ENCODE data around the gene GFAP.
"Not testable (repeated sequence)": the region's sequence is repeated elsewhere in the genome, so short reads cannot be mapped to it uniquely, and the experiment has no call there.

Gene GFAP

DNA sequence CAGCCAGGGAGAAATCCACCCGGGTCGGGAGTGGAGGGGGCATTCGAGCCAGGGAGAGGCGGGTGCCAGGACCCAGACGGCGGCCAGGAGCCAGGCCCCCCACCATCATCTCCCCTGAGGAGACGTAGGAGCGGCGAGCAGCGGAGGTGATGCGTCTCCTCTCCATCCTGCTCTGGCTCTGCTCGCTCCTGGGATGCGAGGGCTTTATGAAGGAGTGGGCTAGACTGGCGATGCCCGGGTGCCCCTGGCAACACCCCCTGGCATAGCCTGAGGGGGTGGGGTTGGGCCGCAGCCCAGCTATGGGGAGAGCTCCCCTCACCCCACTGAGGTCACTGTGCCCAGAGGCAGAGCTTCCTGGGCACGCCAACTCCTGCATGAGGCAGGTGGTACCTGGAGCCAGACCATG is at the start of gene GFAP:
GFAP (minus strand) TSS at position 180 of the 406 bp plus-strand sequence; CDS start at position 166, 14 bp downstream.
- no peak for DNase-seq

DNA sequence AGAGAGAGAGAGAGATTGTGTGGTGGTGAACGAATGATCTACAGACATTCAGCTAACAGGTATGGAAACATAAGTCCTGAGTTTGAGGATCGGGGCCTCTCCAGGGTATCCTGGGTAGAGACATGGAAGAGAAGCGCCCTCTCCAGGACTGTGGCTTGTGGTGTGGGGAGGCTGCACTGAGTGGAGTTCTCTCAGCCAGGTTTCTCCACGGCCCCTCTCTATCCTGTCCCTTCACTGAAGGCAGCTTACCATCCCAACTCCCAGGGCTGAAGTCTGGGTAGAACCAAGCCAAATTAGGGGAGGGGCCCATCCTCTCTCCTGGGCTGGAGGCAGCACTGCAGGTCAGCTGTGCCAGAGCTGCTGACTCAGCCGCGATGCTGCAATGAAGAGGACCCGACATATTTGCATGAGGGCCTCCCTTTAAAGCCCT is 46.6 kb upstream of the GFAP start:
- no peak for DNase-seq

DNA sequence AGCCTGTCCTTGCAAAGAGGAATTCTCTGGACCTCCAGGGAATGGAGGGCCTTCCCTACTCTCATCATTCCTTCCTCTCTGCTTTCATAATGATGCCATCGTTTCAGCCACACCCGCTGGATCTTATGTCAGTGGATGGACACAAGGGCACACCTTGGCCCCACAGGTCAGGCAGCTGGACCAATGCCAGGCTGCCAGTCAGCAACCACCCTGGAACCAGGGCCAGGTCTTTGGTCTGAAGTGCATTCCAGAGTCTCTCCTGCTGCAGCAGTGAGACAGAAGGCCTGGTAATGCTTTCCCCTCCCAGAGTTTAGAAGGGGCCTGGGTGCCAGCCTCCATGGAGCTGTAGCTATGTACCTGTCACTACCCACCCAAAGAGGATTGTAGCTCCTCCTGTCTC is 45.4 kb upstream of the GFAP start:
- DNase-seq, result no peak

DNA sequence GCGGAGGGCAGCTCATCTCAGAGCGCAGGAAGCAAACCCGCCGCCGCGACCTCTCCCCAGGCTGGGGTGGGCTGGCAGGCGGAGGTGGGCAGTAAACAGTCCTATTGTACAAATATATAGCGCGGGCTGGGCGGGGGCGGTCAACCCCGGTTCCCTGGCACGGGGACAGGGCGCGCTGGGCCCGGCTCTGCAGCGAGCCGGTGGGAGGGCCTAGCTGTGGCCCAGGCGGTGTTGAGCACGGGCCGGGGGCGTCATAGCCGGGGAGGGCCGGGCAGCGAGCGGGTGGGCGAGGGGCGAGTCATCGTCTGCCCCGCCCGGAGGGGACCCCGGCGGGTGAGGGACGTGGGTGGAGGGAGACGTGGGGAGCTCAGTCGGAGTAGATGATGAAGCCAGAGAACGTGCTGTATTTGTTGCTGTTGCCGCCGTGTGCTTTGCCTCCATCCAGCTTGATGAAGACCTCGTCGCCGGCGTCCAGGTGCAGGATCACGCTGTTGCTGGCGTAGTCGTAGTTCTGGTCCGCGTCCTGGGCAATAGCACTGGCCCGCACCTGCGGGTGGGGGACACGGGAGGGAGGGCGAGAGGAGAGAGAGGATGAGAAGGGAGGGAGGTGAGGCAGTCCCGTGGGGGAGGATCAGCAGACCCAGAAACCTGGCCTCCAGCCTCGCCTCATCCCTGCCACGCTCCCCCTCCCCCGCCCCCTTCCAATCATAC is 44.7 kb upstream of the GFAP start:
- no peak for DNase-seq

DNA sequence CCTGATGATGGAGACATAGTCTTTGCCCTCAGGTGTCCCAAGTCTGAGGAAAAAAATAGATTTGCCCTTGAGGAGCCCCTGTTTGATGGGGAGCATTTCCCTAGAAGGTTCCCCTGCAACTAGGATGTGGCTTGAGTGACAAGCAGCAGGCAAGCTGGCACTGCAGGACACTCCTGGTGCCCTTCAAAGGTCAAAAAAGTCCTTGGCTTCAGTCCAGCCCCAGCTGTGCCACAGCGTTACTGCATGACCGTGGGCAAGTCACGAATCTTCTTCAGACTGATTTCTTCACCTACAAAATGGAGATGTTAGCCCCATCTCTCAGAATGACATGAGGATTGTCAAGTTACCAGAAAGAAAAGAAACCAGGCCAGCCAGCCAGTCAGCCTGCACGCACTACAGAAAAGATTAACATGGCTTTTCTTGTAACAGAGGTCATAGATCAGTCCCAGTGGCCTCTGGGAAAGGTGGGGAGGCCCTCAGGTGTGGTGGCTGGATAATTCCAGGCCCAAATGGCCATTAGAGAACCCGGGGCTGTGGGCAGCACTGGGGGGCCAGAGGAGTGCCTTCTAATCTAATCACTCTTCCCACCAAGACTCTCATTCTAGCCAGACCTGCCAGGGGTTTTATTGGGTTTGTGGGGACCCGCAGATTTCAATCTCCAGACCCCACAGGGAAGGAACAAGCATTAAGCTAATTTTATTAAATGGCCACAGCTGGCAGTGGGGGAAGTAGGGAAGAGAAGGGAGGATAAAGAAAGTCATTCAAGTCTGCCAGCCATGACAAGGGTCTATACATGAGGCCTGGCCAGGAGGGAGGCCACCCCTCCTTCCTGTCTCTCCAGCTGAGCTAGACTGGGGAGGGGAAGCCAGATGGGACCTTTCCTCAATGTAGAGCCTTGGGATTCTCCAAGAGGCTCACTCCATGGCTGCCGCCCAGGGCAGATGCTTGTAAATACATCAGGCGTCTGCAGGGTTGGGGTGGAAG is 42.0 kb upstream of the GFAP start:
- no peak for DNase-seq

DNA sequence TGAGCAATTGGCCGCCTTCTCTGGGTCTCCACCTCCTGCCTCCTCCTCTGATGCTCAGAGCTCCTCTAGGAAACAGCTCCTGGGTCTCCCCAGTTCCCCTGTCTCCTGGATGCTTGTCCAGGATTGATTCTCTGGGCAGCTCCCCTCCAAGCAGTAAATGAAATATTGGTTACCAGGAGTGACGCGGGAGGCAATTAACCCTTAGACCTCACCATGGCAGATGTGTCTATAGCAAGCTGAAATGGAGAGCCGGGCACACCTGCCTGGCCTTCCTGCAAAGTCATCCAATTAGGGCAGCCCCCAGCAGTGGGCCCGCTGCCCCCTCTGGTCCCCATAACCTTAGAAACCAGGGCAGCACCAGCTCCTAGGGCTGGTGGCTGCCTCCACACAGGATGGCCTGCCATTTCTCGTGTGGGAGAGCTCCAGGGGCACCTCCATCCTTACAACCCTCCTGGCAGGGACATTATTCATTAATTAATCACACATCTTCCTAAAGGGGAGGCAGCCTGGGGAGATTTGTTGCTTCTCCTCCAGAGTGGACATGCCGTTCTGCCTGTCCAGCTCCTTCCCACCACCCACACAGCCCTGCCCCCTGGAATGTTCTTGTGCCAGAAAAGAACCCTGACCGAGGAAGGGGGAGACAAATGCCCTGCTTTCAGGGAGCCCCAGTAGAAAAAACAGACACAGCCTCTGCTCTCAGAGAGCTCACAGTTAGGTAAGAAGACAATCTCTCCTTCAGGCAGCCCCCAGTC is 40.5 kb upstream of the GFAP start:
- DNase-seq, result no peak

DNA sequence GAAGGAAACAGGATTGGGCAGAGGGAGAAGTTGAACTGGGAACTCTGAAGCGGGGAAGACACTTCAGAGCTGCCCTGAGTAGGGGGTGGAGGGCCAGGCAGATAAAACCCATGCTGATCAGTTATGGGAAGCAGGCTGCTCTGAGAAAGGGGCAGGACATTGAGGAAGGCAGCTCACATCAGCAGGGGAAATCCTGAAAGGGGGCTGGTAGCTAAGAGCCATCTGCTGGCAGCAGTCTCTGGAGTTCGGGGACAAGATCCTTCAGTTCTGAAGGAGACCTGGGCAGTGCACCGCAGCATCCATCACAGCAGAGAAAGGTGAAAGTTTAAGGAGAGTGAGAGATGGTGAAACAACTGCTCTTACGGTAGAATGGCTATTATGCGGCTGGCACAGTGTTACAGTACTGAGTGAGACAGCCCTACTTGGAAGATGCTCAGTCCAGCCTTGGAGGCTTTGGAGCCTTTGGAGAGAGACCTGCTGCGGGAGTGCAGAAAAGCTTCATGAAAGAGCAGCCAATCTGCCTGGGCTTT is 37.7 kb upstream of the GFAP start:
- no peak for DNase-seq

DNA sequence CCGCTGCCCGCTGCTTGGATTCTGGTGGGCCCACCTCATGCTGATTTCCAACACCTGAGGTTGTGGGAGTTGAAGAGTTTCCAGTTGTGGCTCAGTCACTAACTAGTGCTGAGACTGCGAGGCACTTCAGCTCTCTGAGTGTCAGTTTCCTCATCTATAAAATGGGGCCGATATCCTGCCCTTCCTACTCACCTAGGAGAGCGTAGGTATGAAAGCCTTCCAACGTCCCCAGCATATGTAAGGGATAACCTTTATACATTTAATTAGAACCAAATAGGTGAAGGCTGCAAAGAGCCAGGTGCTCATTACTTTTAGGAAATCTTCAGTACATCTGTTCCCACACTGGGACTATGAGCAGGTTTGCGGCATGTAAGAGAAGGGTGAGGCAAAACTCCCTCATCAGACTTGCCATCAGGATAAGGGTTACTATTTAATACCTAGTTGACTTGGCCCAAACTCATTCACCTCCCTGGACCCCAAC is 33.1 kb upstream of the GFAP start:
- no peak for DNase-seq

DNA sequence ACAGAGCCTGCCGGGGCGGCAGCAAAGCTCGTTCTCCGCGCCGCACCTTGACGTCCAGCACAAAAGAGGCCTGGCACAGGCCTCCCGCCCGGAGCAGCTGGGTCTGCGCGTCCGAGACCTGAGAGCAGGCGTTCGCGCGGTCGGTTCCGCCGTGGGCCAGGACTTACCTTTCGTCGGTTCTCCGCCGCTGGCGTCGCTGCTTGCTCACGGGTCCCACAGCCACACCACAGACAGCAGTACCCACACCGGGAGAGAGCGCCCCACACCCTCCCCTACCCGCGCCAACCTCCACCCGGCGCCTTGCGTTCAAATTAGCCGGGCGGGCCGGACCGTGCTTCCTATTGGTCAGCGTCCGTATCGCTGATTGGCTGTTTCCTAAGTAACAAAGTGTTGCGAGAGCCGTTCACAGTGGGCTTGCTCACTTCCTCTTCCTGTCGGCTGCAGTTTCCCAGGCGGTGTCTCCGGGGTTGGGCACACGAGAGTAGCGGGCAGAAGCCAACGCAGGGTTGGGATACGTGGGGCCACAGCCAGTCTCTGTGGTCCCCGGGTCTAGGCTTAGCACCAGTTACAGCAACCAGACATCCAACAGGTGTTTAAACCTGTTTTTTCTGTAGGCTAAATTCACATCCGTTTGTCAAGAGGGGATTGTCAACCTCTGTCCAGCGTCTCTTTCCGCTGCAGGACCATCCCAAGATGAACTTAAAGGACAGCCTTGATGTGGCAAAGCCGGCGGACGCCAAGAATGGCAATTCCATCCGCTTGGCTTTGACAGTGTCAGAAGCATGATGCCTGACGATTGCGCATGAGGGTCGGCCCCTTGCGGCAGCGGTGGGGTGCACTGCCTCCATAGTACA is 32.4 kb upstream of the GFAP start, which contains the start of gene KIF18B:
KIF18B (minus strand) TSS at position 313 of the 854 bp plus-strand sequence. CDS start 11,429 bp downstream, outside the sequence.
- DNase-seq, result peak; percentile 98

DNA sequence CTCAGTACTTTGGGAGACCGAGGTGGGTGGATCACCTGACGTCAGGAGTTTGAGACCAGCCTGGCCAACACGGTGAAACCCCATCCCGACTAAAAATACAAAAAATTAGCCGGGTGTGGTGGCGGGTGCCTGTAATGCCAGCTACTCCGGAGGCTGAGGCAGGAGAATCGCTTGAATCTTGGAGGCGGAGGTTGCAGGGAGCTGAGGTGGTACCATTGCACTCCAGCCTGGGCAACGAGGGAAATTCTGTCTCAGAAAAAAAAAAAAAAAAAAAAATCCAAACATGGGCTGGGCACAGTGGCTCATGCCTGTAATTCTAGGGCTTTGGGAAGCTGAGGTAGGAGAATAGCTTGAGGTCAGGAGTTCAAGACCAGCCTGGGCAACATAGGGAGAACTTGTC is 30.4 kb upstream of the GFAP start:
- DNase-seq, result not testable (repeated sequence)

DNA sequence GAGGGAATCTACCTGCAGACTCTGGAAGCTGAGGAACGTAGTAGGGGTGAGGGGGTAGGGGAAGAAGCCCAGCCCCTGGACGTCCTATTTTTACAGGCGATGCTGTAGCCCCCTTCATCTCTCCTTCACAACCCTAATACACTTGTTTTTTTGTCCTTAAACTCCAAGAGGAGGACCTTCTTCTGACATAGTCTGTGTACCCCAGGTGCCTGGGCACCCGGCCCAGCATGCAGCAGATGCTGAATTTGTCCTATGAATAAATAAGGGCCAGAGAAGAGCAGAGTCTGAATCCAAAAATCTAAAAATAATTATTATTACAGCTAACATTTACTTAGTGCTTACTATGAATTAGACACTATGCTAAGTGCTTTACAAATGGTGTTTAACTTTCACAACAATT is 27.2 kb upstream of the GFAP start:
- DNase-seq, result no peak

DNA sequence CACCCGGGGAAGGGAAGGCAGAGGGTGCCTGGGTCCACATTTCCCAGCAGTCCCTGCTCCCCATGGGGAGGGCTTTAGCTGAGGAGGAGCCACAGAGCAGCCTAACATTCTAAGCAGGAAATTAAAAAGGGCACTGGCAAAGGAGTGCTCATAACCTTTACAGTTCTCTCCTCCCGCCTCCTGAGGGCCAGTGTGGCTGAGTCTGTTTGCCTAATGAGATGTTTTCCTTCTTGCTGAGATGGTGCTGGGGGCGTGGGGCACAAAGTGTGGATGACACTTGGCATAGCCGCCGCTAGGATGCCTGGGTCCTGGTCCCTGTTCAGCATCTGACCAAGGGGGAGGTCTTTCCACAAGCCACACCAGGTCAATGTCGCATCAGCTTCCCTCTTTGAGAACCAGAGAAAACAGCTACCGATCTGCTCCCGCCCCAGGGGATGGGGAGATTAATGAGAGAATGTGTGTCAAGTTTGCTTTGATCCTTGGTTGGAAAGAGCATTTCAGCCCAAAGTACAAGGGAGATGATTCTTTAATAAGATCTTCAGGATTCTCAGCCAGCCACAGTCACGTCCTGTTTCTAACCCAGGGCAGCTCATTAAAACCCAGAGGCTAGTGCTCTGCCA is 26.5 kb upstream of the GFAP start:
- no peak for DNase-seq

DNA sequence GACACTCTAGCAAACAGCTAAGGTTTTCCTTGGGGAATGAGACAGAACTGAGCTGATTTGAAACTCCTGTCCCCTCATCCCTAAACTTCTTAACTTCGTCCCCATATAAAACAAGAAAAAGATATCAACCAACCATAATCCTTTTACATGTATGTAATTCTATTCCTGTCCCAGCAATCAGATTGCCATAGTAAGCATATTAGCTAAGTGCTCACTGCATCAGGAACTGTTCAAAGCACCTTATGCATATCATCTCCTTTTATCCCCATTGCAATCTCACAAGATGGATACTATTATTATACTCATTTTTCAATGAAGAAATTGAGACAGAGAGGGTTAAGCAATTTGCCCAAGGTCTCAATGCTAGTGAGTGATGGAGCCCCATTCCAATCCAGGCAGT is 25.5 kb upstream of the GFAP start:
- no peak for DNase-seq

DNA sequence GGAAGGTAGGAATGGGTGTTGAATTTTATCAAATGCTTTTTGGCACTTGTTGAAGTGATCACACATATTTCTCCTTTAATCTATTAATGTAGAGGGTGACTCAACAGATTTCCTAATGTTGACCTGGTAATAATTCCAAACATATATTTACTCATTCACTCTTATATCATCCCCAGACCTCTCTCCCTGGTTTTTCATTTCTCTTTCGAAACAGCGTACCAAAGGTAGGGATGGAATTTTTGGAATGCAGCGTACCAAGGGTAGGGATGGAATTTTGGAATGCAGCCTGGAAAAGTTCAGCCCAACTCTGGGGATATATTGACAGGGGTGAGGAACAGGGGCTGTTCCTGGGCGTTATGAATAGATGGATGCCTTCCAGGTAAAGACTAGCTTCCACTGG is 25.0 kb upstream of the GFAP start:
- DNase-seq, result peak; percentile 76

DNA sequence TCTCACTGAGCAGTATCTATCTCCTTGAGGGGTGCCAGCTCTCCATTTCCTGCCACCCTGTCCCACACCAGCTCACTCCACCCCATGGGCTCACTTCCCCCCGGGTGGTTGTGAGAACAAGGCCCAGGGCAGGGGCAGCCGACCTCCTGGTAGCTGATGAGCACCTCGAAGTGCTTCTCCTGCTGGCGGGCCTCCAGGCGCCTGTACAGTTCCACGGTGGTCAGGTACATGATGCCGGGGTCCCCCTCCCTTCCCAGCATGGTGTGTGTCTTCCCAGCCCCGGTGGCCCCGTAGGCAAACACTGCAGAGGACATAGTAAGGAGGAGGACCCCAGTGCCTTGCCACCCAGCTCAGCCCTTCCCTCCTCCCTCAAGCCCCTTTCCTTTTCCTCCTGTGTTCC is 19.8 kb upstream of the GFAP start:
- DNase-seq, result no peak

DNA sequence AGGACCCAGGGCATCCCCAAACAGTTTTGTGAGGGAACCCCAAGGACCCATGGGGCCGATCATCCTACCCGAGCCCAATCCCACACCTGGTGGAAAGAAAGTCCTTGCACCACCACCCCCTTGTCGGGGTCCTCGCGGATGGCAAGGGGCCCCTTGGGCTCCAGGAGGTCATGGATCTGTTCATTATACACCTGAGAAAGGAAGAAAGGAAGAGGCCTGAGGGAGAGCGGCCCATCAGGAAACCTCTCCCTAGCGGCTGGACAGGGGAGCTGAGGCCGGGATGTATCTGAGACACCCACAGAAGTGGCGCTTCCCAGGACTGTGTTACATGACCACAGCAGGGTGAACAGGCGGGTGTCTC is 19.4 kb upstream of the GFAP start:
- no peak for DNase-seq

DNA sequence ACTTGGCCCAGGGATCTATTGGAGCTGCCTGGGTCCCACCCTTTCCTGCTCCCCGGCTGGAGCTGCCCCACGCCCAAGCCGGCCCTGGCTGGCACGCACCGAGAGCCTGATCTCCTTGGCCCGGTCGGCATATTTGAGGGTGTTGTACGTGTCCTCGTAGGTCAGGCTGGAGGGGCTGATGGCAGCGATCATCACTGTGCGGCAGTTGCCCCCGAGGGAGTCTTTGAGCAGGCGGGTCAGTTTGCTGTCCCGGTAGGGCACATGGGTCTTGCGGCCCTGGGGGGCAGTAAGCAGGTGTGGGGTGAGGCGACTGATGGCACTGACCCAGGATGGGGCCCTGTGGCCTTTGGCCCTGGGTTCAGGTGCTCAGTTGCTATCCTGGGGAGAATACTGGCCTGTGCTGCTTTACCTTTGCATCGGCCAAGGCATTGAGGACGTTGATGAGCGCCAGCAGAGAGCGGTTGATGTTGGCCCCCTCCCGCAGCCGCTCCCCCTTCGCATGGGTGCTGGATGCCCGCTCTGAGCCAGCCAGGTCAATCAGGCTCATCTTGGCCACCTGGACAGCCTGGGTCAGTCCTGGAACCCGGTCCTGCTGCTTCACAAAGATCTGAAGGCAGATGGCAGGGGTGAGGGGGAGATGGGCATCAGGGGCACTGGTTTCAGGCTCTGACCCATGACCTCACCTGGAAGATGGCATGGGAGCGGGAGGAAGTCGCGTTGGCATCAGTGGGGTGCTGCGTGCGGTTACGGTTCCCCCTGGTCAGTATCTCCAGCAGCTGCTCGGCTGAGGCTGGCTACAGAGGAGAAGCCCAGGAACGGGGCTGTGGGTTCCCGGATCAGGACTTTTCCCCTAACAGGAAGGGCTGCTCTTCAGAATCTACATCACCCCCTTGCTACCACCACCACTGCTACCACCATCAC is 18.8 kb upstream of the GFAP start:
- DNase-seq, result no peak

DNA sequence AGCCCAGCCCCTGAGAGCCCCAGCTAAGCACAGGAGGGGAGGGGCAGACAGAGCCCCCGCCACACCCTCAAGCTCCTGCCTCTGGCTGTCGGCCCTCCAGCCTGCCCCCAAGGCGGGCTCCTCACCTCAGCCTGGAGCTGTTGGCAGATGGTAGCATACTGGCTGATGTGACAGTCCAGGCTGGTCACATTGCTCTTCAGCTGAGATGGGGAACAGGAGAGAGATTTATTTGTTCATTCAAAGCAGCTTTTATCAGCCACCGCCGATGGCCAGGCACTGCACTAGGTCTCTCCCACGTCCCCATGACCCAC is 17.4 kb upstream of the GFAP start:
- DNase-seq, result no peak

DNA sequence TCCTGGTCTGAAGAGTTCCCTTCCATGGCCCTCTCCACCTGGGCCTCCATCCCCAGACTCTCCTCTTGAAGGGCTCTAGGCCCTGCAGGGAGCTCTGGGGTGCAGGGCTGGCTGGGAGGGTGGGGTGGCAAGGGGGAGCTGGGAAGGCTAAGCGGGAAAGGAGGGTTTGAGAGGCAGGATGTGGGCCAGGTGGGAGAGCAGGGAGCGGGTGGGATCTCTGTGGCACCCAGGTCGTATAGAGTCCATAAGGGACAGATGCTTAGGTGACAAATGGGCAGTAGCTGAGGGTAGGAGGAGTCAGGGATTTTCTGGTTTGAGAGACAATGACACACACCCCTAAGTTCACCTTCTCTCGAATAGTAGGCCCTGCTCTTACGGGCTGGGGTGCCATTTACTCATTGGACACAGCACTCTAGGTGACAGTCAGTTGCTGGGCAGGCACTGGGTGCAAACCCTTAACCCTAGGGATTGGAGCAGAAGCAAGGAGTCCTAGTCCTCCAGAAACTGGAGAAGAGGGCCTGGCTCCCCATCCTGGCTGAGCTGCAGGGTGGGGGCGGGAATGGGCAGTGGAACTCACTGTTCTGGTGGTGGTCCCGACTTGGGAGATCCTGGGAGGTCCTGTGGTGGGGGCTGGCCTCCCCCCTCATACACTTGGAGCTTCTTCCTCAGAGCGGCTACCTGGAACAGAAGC is 16.9 kb upstream of the GFAP start:
- no peak for DNase-seq

DNA sequence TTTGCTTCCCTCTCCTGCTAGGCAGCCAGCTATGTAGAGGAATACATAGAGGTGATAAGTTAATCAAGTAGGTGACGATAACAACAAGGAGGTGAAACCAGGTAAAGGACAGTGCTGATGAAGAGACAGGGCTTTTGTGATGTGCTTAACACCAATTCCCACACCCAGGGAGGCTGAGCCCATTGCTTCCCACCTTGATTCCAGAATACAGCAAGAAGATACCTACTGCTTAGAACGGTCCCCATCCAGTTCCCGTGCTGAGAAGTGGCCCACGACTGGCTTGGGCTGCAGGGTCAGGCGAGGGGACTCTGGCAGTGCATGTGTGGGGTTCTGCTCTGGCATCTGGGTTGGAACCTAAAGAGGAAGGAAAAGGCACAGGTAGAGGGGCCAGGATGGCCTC is 16.1 kb upstream of the GFAP start:
- DNase-seq, result no peak

All from EL (cell line).